ENCODE data around the gene TMOD1. TPM values are rescaled to one million over a fixed set of nuclear protein-coding genes. Genes with fewer than 3 reads are reported as not detected.

TMOD1 gene
- polyA plus RNA-seq, 1 experiment = 0.10 TPM

DNA sequence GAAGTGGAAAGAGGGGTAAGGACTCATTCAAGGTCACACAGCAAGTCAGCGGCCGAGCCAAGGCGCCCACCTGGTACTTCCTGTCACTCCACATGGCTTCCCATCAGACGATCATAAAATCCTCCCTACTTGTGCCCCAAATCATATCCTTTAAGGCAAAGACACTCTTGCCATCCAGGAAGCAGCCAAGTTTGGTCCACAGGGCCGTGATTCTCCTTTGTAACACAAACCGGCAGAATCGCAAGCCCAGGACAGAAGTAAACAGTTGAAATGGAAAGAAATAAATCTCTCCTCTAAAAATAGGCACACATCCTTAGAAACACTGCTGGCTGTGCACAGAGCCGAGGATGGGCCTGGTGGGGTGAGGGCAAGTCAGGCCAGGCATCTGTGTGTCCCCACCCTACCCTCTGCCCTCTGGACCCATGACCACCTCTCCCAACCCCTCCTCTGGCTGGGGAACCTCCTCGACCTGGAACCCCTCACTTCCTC is 30.5 kb downstream of the TMOD1 start:
- DNase-seq (ENCODE audit: low read depth, low spot score) = no peak
- CTCF ChIA-PET = no interaction called here

DNA sequence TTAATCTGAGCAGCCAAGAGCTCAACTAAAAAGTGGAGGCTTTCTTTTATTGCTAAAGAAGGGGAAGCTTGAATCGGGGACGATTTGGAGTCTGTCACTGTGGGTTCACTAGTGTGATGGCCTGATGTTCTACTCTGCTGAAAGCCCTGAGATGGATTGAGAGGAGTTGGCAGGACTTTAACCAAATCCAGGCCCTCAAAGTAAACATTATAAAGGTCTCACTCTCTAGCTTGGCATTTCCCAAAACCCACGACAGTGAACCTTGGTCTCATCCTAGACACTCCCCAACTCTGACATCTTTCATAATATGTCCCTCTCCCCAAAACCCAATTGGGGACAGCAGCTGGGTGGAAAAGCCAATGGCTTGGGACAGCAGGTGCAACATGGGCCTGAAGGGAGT is 32.7 kb downstream of the TMOD1 start:
- ChIA-PET POLR2A (no interaction called here), CTCF (no interaction called here)
- Histone ChIP-seq H3K9me3 (ENCODE audit: control insufficient read depth, insufficient read depth, low read length) (peaks cover 5% of the 10 kb centered on the region; the same call in 1 of the 2 replicates), H3K4me3 (ENCODE audit: low read depth, low read length) (no peak overlapping the region), H3K27ac (ENCODE audit: low read depth, low read length) (no peak overlapping the region), H3K27me3 (ENCODE audit: control insufficient read depth, insufficient read depth, low read length) (peaks cover 2% of the 10 kb centered on the region)
- TF ChIP-seq CTCF (IDR thresholded peaks at IDR 0.05; ENCODE audit: low read depth, low read length) = no peak
- no peak for DNase-seq (ENCODE audit: low read depth, low spot score)

More for the DNA sequence above, 30.5 kb downstream of the TMOD1 start:
- TF ChIP-seq CTCF (IDR thresholded peaks at IDR 0.05; ENCODE audit: low read depth, low read length) = no peak
- H3K4me3 ChIP-seq (ENCODE audit: low read depth, low read length) = no peak overlapping the region
- no peak overlapping the region for H3K27ac ChIP-seq (ENCODE audit: low read depth, low read length)
- H3K27me3 ChIP-seq (ENCODE audit: control insufficient read depth, insufficient read depth, low read length) = peaks cover 13% of the 10 kb centered on the region
- POLR2A ChIA-PET = no interaction called here
- peaks cover 5% of the 10 kb centered on the region; the same call in 1 of the 2 replicates for H3K9me3 ChIP-seq (ENCODE audit: control insufficient read depth, insufficient read depth, low read length)

GRCh38 chr9:97534961-97535594 is 33.6 kb downstream of the TMOD1 start:
- TF ChIP-seq CTCF (IDR thresholded peaks at IDR 0.05; ENCODE audit: low read depth, low read length) = no peak
- H3K27me3 ChIP-seq (ENCODE audit: control insufficient read depth, insufficient read depth, low read length) = peaks cover 2% of the 10 kb centered on the region
- H3K4me3 ChIP-seq (ENCODE audit: low read depth, low read length) = no peak overlapping the region
- peaks cover 5% of the 10 kb centered on the region; the same call in 1 of the 2 replicates for H3K9me3 ChIP-seq (ENCODE audit: control insufficient read depth, insufficient read depth, low read length)
- ChIA-PET POLR2A (no interaction called here), CTCF (interaction anchor here (0.7 kb wide), 1 partner anchor 124 kb away, joined by 3 read pairs; no protein-coding TSS in a partner anchor)
- H3K27ac ChIP-seq (ENCODE audit: low read depth, low read length) = no peak overlapping the region
- no peak for DNase-seq (ENCODE audit: low read depth, low spot score)

GRCh38 chr9:97535771-97536170 is 34.3 kb downstream of the TMOD1 start:
- H3K27ac ChIP-seq (ENCODE audit: low read depth, low read length) = no peak overlapping the region
- ChIA-PET CTCF (interaction anchor here (0.7 kb wide), 1 partner anchor 125 kb away, joined by 3 read pairs; no protein-coding TSS in a partner anchor), POLR2A (no interaction called here)
- H3K4me3 ChIP-seq (ENCODE audit: low read depth, low read length) = no peak overlapping the region
- DNase-seq (ENCODE audit: low read depth, low spot score) = no peak
- peaks cover 5% of the 10 kb centered on the region; the same call in 1 of the 2 replicates for H3K9me3 ChIP-seq (ENCODE audit: control insufficient read depth, insufficient read depth, low read length)
- peaks cover 2% of the 10 kb centered on the region for H3K27me3 ChIP-seq (ENCODE audit: control insufficient read depth, insufficient read depth, low read length)
- no peak for TF ChIP-seq CTCF (IDR thresholded peaks at IDR 0.05; ENCODE audit: low read depth, low read length)

DNA sequence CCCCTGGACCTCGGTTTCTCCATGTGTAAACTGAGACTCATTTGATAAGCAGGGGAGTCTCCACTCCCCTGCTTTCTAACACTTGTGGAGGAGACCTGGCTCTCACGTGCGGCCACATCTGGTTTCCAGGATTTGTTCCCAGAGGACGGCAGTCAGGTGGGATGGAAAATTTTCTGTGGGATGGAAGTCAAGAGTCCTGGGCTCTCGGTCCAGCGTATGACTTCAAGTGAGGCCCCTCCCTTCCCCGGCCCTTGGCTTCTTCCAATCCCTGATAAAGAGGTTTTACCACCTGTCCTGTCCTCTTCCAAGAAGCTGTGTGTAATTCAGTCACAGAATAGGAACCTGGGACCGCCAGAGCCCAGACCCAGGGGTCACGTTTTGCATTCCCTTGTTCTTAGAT is 35.0 kb downstream of the TMOD1 start:
- ChIA-PET POLR2A (no interaction called here), CTCF (interaction anchor here (1.2 kb wide), 1 partner anchor 62 kb away, joined by 5 read pairs; no protein-coding TSS in a partner anchor)
- no peak for TF ChIP-seq CTCF (IDR thresholded peaks at IDR 0.05; ENCODE audit: low read depth, low read length)
- DNase-seq (ENCODE audit: low read depth, low spot score) = no peak
- Histone ChIP-seq H3K27ac (ENCODE audit: low read depth, low read length) (no peak overlapping the region), H3K4me3 (ENCODE audit: low read depth, low read length) (no peak overlapping the region), H3K9me3 (ENCODE audit: control insufficient read depth, insufficient read depth, low read length) (peaks cover 5% of the 10 kb centered on the region; the same call in 1 of the 2 replicates), H3K27me3 (ENCODE audit: control insufficient read depth, insufficient read depth, low read length) (peaks cover 2% of the 10 kb centered on the region)
